ENCODE results near the gene WDFY4. TPM values are rescaled to one million over a fixed set of nuclear protein-coding genes. Genes with fewer than 3 reads are reported as not detected.

WDFY4 gene
- total RNA-seq, 2 donors from 2014 or later = not detected

DNA sequence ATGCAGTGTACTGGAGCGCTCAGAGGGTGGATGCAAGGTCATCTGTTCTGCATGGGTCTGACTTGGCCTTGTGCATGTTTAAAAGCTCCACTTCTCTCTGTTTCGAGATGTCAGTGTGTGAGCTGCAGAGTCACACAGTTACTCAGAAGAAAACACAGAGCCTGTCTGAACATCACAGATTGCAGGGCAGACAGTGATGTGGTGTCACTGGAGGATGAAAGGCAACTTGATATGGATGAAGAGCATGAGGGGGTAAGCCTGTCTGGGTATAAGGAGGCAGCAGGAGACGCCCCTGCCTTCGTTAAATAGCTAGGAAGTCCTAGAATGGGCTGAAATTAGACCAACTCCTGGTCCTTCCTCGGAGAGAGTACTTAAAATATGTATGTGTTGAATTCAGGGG, 322.5 kb downstream of the WDFY4 start:
- TF ChIP-seq, protein P1, sequence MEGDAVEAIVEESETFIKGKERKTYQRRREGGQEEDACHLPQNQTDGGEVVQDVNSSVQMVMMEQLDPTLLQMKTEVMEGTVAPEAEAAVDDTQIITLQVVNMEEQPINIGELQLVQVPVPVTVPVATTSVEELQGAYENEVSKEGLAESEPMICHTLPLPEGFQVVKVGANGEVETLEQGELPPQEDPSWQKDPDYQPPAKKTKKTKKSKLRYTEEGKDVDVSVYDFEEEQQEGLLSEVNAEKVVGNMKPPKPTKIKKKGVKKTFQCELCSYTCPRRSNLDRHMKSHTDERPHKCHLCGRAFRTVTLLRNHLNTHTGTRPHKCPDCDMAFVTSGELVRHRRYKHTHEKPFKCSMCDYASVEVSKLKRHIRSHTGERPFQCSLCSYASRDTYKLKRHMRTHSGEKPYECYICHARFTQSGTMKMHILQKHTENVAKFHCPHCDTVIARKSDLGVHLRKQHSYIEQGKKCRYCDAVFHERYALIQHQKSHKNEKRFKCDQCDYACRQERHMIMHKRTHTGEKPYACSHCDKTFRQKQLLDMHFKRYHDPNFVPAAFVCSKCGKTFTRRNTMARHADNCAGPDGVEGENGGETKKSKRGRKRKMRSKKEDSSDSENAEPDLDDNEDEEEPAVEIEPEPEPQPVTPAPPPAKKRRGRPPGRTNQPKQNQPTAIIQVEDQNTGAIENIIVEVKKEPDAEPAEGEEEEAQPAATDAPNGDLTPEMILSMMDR (conservative IDR thresholded peaks at IDR 0.05) = no peak
- Histone ChIP-seq H3K4me3 (ENCODE audit: low read length) (no peak overlapping the region), H3K9me3 (ENCODE audit: control insufficient read depth, low read length) (no peaks in the 10 kb centered on the region), H3K9ac (ENCODE audit: extremely low read depth, low read length, poor library complexity, severe bottlenecking) (no peak overlapping the region), H3K36me3 (ENCODE audit: control insufficient read depth, insufficient read depth, low read length) (no peaks in the 10 kb centered on the region), H3K4me1 (ENCODE audit: control insufficient read depth, insufficient read depth, low read length) (no peaks in the 10 kb centered on the region), H3K27ac (ENCODE audit: low read depth, low read length) (no peak overlapping the region), H3K27me3 (ENCODE audit: control insufficient read depth, insufficient read depth, low read length, poor library complexity, severe bottlenecking) (no peaks in the 10 kb centered on the region)
- H3K9me3 Mint-ChIP-seq = no peaks in the 10 kb centered on the region
- no peak for DNase-seq
- no peaks in the 10 kb centered on the region for H3K27me3 Mint-ChIP-seq (ENCODE audit: insufficient read depth)
- no peak overlapping the region for H3K4me3 Mint-ChIP-seq
- WGBS, 2 experiments (ENCODE audit: insufficient coverage in 1 of 2, insufficient read length in 1 of 2) = 67 to 70% methylated on average over 4 to 5 of the region's 5 CpGs
- no peaks in the 10 kb centered on the region for H3K36me3 Mint-ChIP-seq (ENCODE audit: low read depth)
- H3K27ac Mint-ChIP-seq = no peak overlapping the region
- no peaks in the 10 kb centered on the region for H3K4me1 Mint-ChIP-seq

DNA sequence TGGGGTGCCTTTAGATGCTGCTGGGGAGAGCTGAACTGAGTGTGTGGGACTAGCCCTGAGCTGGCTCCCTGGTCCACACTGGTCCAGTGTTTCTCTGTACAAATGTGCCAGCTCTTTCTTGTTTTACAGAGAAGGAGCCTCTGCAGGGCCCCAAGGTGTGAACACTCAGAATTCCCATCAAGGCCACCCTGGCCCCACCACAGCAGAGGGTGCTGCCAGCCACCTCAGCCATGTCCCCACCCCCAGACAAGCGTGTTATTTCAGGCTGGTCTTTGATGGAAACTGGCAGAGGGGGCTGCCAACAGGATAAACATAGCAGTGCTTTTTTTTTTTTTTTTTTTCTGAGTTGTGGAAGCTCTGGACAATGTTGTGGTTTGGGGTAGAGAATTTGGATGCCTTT, 323.4 kb downstream of the WDFY4 start:
- no peaks in the 10 kb centered on the region for H3K36me3 Mint-ChIP-seq (ENCODE audit: low read depth)
- H3K36me3 ChIP-seq (ENCODE audit: control insufficient read depth, insufficient read depth, low read length) = no peaks in the 10 kb centered on the region
- no peak overlapping the region for H3K27ac Mint-ChIP-seq
- peak; percentile 17 for DNase-seq
- H3K27me3 ChIP-seq (ENCODE audit: control insufficient read depth, insufficient read depth, low read length, poor library complexity, severe bottlenecking) = no peaks in the 10 kb centered on the region
- no peaks in the 10 kb centered on the region for H3K27me3 Mint-ChIP-seq (ENCODE audit: insufficient read depth)
- no peak overlapping the region for H3K9ac ChIP-seq (ENCODE audit: extremely low read depth, low read length, poor library complexity, severe bottlenecking)
- no peaks in the 10 kb centered on the region for H3K9me3 ChIP-seq (ENCODE audit: control insufficient read depth, low read length)
- H3K4me3 ChIP-seq (ENCODE audit: low read length) = no peak overlapping the region
- no peak overlapping the region for H3K27ac ChIP-seq (ENCODE audit: low read depth, low read length)
- WGBS, 2 experiments (ENCODE audit: insufficient coverage in 1 of 2, insufficient read length in 1 of 2) = 89% methylated on average over 1 of the region's 1 CpG; no CpG with 5 or more reads in 1 of the 2 experiments
- H3K9me3 Mint-ChIP-seq = no peaks in the 10 kb centered on the region
- peaks cover 8% of the 10 kb centered on the region for H3K4me1 Mint-ChIP-seq
- H3K4me3 Mint-ChIP-seq = no peak overlapping the region
- H3K4me1 ChIP-seq (ENCODE audit: control insufficient read depth, insufficient read depth, low read length) = no peaks in the 10 kb centered on the region
- TF ChIP-seq, protein P1 (conservative IDR thresholded peaks at IDR 0.05) = no peak

DNA sequence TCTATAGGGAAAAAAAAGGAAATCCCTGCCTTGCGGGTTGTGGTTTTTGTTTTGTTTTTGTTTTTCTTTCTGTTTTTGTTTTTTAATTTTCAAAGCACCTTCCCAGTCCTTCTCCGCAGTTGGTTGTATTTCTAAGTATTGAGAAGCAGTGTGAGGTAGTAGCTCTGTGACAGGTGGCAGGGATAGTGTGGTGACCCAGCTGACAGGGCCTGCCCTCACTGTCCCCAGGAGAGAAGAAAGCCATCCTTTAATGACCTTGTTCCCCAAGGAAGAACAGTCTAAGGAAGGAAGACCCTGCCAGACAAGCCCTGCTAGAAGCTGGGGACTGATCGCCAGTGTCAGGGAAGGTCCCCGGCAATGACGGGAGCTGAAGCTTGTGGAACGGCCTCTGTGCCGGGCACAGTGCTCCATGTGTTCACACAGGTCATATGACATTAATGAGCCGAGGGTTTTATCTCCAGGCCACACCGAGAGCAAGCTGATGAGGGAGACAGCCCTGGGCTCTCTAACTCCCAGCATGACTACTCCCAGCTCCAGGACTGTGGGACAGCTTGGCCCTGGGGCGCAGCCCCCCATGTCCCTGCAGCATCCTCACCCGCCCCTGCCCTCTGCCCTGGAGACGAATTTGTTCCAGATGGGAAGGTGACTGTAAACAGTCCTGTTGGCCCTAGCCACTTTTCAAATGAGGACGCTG, 324.0 kb downstream of the WDFY4 start:
- H3K27ac ChIP-seq (ENCODE audit: low read depth, low read length) = no peak overlapping the region
- no peaks in the 10 kb centered on the region for H3K36me3 ChIP-seq (ENCODE audit: control insufficient read depth, insufficient read depth, low read length)
- Mint-ChIP-seq H3K27me3 (ENCODE audit: insufficient read depth) (no peaks in the 10 kb centered on the region), H3K9me3 (no peaks in the 10 kb centered on the region), H3K36me3 (ENCODE audit: low read depth) (no peaks in the 10 kb centered on the region), H3K4me3 (no peak overlapping the region), H3K4me1 (peaks cover 12% of the 10 kb centered on the region), H3K27ac (no peak overlapping the region)
- DNase-seq = peak; percentile 28
- no peak overlapping the region for H3K9ac ChIP-seq (ENCODE audit: extremely low read depth, low read length, poor library complexity, severe bottlenecking)
- H3K4me3 ChIP-seq (ENCODE audit: low read length) = no peak overlapping the region
- no peaks in the 10 kb centered on the region for H3K27me3 ChIP-seq (ENCODE audit: control insufficient read depth, insufficient read depth, low read length, poor library complexity, severe bottlenecking)
- no peaks in the 10 kb centered on the region for H3K4me1 ChIP-seq (ENCODE audit: control insufficient read depth, insufficient read depth, low read length)
- 93 to 96% methylated on average over 6 to 13 of the region's 13 CpGs for WGBS, 2 experiments (ENCODE audit: insufficient coverage in 1 of 2, insufficient read length in 1 of 2)
- no peaks in the 10 kb centered on the region for H3K9me3 ChIP-seq (ENCODE audit: control insufficient read depth, low read length)
- TF ChIP-seq, protein P1 (conservative IDR thresholded peaks at IDR 0.05) = no peak

Data from endodermal cell (in vitro differentiated cells).